GM12878 (cell line): ENCODE results near the gene DNAJB2.

Experiments used
- ASH2L ChIP-seq: fragments of 300-600, 200-600 bp; sonication (generic); IDR thresholded peaks from 2 replicates; pipeline ENCODE4 v1.6.1; 2017; ENCODE audit warnings: low read depth, mild to moderate bottlenecking, borderline replicate concordance
- BRCA1 ChIP-seq: IDR thresholded peaks from 2 replicates; pipeline ENCODE4 v1.6.1; 2011; ENCODE audit warnings: low read depth, low read length, improper control_type of control experiment
- CHD1 ChIP-seq: IDR thresholded peaks from 2 replicates; pipeline ENCODE4 v1.6.1; 2012; ENCODE audit warnings: low read depth, low read length, improper control_type of control experiment
- CREB1 ChIP-seq: IDR thresholded peaks from 2 replicates; pipeline ENCODE4 v1.6.1; 2012; ENCODE audit warnings: low read depth, mild to moderate bottlenecking, inconsistent platforms
- CTCF ChIP-seq, 3 experiments: IDR thresholded peaks in 2 of 3; conservative IDR thresholded peaks in 1 of 3; 2 replicates each; pipeline ENCODE4 v1.5.1; 2011; ENCODE audit warnings: low read depth in 3 of 3, low read length in 3 of 3, mild to moderate bottlenecking in 3 of 3, control low read depth in 2 of 3, moderate library complexity in 2 of 3, inconsistent platforms in 1 of 3, mixed read lengths in 1 of 3; ENCODE audit not compliant: control insufficient read depth in 2 of 3, insufficient read depth in 1 of 3; ENCODE audit errors: extremely low read depth in 1 of 3
- E2F4 ChIP-seq: IDR thresholded peaks from 2 replicates; pipeline ENCODE4 v1.6.1; 2012; ENCODE audit warnings: low read depth, low read length, improper control_type of control experiment
- EP300 ChIP-seq, 2 experiments: fragments of 150-350 bp in 1 of 2; IDR thresholded peaks; 2 replicates each; pipeline ENCODE4 v1.6.1; 2011 to 2012; ENCODE audit warnings: low read depth in 2 of 2, low read length in 2 of 2, borderline replicate concordance in 1 of 2, improper control_type of control experiment in 1 of 2, inconsistent platforms in 1 of 2; ENCODE audit not compliant: control insufficient read depth in 1 of 2
- ESRRA ChIP-seq: IDR thresholded peaks from 2 replicates; pipeline ENCODE4 v1.6.1; 2012; ENCODE audit warnings: mild to moderate bottlenecking, low read length, improper control_type of control experiment
- EZH2 ChIP-seq: IDR thresholded peaks from 2 replicates; pipeline ENCODE4 v1.6.1; 2012; ENCODE audit warnings: low read depth, mild to moderate bottlenecking, control low read depth, inconsistent platforms, low read length, borderline replicate concordance; ENCODE audit not compliant: control insufficient read depth
- POLR2AphosphoS2 ChIP-seq: IDR thresholded peaks from 2 replicates; pipeline ENCODE4 v1.6.1; 2011; ENCODE audit warnings: low read depth, mild to moderate bottlenecking, low read length, improper control_type of control experiment, moderate library complexity
- POLR2AphosphoS5 ChIP-seq: IDR thresholded peaks from 2 replicates; pipeline ENCODE4 v1.6.1; 2011; ENCODE audit warnings: mild to moderate bottlenecking, low read length, inconsistent platforms
- SUPT20H ChIP-seq: IDR thresholded peaks from 2 replicates; pipeline ENCODE4 v1.6.1; 2011; ENCODE audit warnings: low read depth, mild to moderate bottlenecking, low read length, moderate library complexity, borderline replicate concordance; ENCODE audit not compliant: control insufficient read depth
- TAF1 ChIP-seq: IDR thresholded peaks from 2 replicates; pipeline ENCODE4 v1.6.1; 2011; ENCODE audit warnings: mild to moderate bottlenecking, low read depth, low read length, borderline replicate concordance
- ZBTB33 ChIP-seq: fragments of 450-650 bp; IDR thresholded peaks from 2 replicates; pipeline ENCODE4 v1.6.1; 2017; ENCODE audit warnings: mild to moderate bottlenecking

GRCh38 chr2:219308142-219309101 is 29.3 kb downstream of the DNAJB2 start:
- TF ChIP-seq SUPT20H: no peak
- TF ChIP-seq ASH2L: no peak
- TF ChIP-seq TAF1: no peak
- TF ChIP-seq CHD1: no peak
- no peak for TF ChIP-seq CTCF (IDR thresholded peaks at IDR 0.05 in 2 of 3, conservative IDR thresholded peaks at IDR 0.05 in 1 of 3; ENCODE audit: control insufficient read depth in 2 of 3, extremely low read depth in 1 of 3, insufficient read depth in 1 of 3, low read depth in 3 of 3, low read length in 3 of 3)
- TF ChIP-seq POLR2AphosphoS5: no peak
- no peak for TF ChIP-seq ESRRA
- no peak for TF ChIP-seq EP300 (IDR thresholded peaks at IDR 0.05; ENCODE audit: borderline replicate concordance in 1 of 2, control insufficient read depth in 1 of 2, low read depth in 2 of 2, low read length in 2 of 2)
- TF ChIP-seq POLR2AphosphoS2: no peak
- TF ChIP-seq CREB1: no peak
- no peak for TF ChIP-seq EZH2
- no peak for TF ChIP-seq BRCA1
- no peak for TF ChIP-seq E2F4
- no peak for TF ChIP-seq ZBTB33
